Ectodermal cell (in vitro differentiated cells): Measurements from ENCODE around the gene TSHZ2.

Source experiments
- H3K27ac ChIP-seq: 2 replicates; pipeline ENCODE4 v1.7.0; 2013; ENCODE audit warnings: mild to moderate bottlenecking, low read depth, low read length; ENCODE audit not compliant: insufficient read depth, poor library complexity, severe bottlenecking
- H3K27me3 ChIP-seq: 2 replicates; pipeline ENCODE4 v1.7.0; 2013; ENCODE audit warnings: mild to moderate bottlenecking, low read length; ENCODE audit not compliant: insufficient read depth, control insufficient read depth, poor library complexity, severe bottlenecking
- H3K36me3 ChIP-seq: one replicate; pipeline ENCODE4 v1.7.0; 2013; ENCODE audit warnings: low read length; ENCODE audit not compliant: control insufficient read depth, insufficient read depth
- H3K4me1 ChIP-seq: one replicate; pipeline ENCODE4 v1.7.0; 2013; ENCODE audit warnings: low read length; ENCODE audit not compliant: control insufficient read depth, insufficient read depth
- H3K4me3 ChIP-seq: 2 replicates; pipeline ENCODE4 v1.7.0; 2013; ENCODE audit warnings: low read depth, low read length, control low read depth; ENCODE audit not compliant: insufficient read depth
- H3K9me3 ChIP-seq: 2 replicates; pipeline ENCODE4 v1.7.0; 2013; ENCODE audit warnings: mild to moderate bottlenecking, low read length, moderate library complexity; ENCODE audit not compliant: control insufficient read depth
- WGBS, 2 experiments: methylation state at CpG; one replicate each; pipeline ENCODE4 v1.1.7; 2013; ENCODE audit warnings: missing lambda C conversion rate in 2 of 2; 5-methylcytosine and 5-hydroxymethylcytosine counted together

TSHZ2 gene

GRCh38 chr20:53384392-53384791, 412.2 kb downstream of the TSHZ2 start:
- Histone ChIP-seq H3K27ac (no peak overlapping the region), H3K27me3 (no peaks in the 10 kb centered on the region), H3K9me3 (no peaks in the 10 kb centered on the region), H3K4me1 (no peaks in the 10 kb centered on the region), H3K4me3 (no peak overlapping the region), H3K36me3 (no peaks in the 10 kb centered on the region)
- WGBS, 2 experiments, result 90 to 98% methylated on average over 3 of the region's 3 CpGs

GRCh38 chr20:53385941-53386767, 414.0 kb downstream of the TSHZ2 start:
- no peaks in the 10 kb centered on the region for H3K4me1 ChIP-seq
- no peaks in the 10 kb centered on the region for H3K27me3 ChIP-seq
- no peak overlapping the region for H3K27ac ChIP-seq
- H3K4me3 ChIP-seq, result no peak overlapping the region
- 92 to 93% methylated on average over 14 of the region's 14 CpGs for WGBS, 2 experiments
- no peaks in the 10 kb centered on the region for H3K9me3 ChIP-seq
- no peaks in the 10 kb centered on the region for H3K36me3 ChIP-seq

- 88 to 90% methylated on average over 6 to 8 of the region's 8 CpGs for WGBS, 2 experiments
- Histone ChIP-seq H3K36me3 (no peaks in the 10 kb centered on the region), H3K9me3 (no peaks in the 10 kb centered on the region), H3K4me1 (no peaks in the 10 kb centered on the region), H3K4me3 (no peak overlapping the region), H3K27ac (no peak overlapping the region), H3K27me3 (no peaks in the 10 kb centered on the region)
Measured at GRCh38 chr20:53387983-53388675, 416.0 kb downstream of the TSHZ2 start.

GRCh38 chr20:53389516-53390300, 417.6 kb downstream of the TSHZ2 start:
- Histone ChIP-seq H3K9me3 (no peaks in the 10 kb centered on the region), H3K4me1 (no peaks in the 10 kb centered on the region), H3K4me3 (no peak overlapping the region), H3K27me3 (no peaks in the 10 kb centered on the region), H3K36me3 (no peaks in the 10 kb centered on the region), H3K27ac (no peak overlapping the region)
- WGBS, 2 experiments, result 94 to 96% methylated on average over 10 of the region's 10 CpGs

- Histone ChIP-seq H3K27ac (no peak overlapping the region), H3K4me1 (no peaks in the 10 kb centered on the region), H3K4me3 (no peak overlapping the region), H3K9me3 (no peaks in the 10 kb centered on the region), H3K27me3 (no peaks in the 10 kb centered on the region), H3K36me3 (no peaks in the 10 kb centered on the region)
- 87 to 100% methylated on average over 1 of the region's 2 CpGs for WGBS, 2 experiments
Measured at GRCh38 chr20:53390770-53391169, 418.6 kb downstream of the TSHZ2 start.

- H3K27ac ChIP-seq, result no peak overlapping the region
- no peak overlapping the region for H3K4me3 ChIP-seq
- H3K36me3 ChIP-seq, result no peaks in the 10 kb centered on the region
- no peaks in the 10 kb centered on the region for H3K9me3 ChIP-seq
- no peaks in the 10 kb centered on the region for H3K4me1 ChIP-seq
- H3K27me3 ChIP-seq, result no peaks in the 10 kb centered on the region
Measured at GRCh38 chr20:53394433-53394832, 422.3 kb downstream of the TSHZ2 start.

- Histone ChIP-seq H3K9me3 (no peaks in the 10 kb centered on the region), H3K4me1 (no peaks in the 10 kb centered on the region), H3K27ac (no peak overlapping the region), H3K27me3 (no peaks in the 10 kb centered on the region), H3K36me3 (no peaks in the 10 kb centered on the region), H3K4me3 (no peak overlapping the region)
- WGBS, 2 experiments, result 93% methylated on average over 5 of the region's 5 CpGs
Measured at GRCh38 chr20:53395188-53395923, 423.2 kb downstream of the TSHZ2 start.

GRCh38 chr20:53399083-53399482, 426.9 kb downstream of the TSHZ2 start:
- Histone ChIP-seq H3K4me3 (no peak overlapping the region), H3K27ac (no peak overlapping the region), H3K9me3 (no peaks in the 10 kb centered on the region), H3K36me3 (no peaks in the 10 kb centered on the region), H3K4me1 (no peaks in the 10 kb centered on the region), H3K27me3 (no peaks in the 10 kb centered on the region)
- WGBS, 2 experiments, result 89 to 92% methylated on average over 7 of the region's 7 CpGs

GRCh38 chr20:53399592-53400335, 427.6 kb downstream of the TSHZ2 start:
- H3K36me3 ChIP-seq, result no peaks in the 10 kb centered on the region
- 90 to 92% methylated on average over 9 of the region's 9 CpGs for WGBS, 2 experiments
- no peak overlapping the region for H3K4me3 ChIP-seq
- H3K27ac ChIP-seq, result no peak overlapping the region
- H3K4me1 ChIP-seq, result no peaks in the 10 kb centered on the region
- H3K9me3 ChIP-seq, result no peaks in the 10 kb centered on the region
- H3K27me3 ChIP-seq, result no peaks in the 10 kb centered on the region
